Measurements from ENCODE around the gene CCL5.

GRCh38 chr17:35849469-35850348, 30.5 kb downstream of the CCL5 start:
- TF ChIP-seq CEBPB (IDR thresholded peaks at IDR 0.05; ENCODE audit: low read depth) = no peak
- no peak for TF ChIP-seq SP1 (IDR thresholded peaks at IDR 0.05; ENCODE audit: low read depth)
- no peak for TF ChIP-seq POLR2AphosphoS5 (IDR thresholded peaks at IDR 0.05; ENCODE audit: low read depth, low read length)
- no peak for TF ChIP-seq ZNF274 (IDR thresholded peaks at IDR 0.05; ENCODE audit: low read depth, low read length)
- TF ChIP-seq CTCF (IDR thresholded peaks at IDR 0.05 in 2 of 3, conservative IDR thresholded peaks at IDR 0.05 in 1 of 3; ENCODE audit: borderline replicate concordance in 1 of 3, insufficient read depth in 1 of 3, low read depth in 2 of 3, low read length in 2 of 3) = peak; percentile 41 to 91 (median 81); a peak in 5 of 6 replicates
- TF ChIP-seq ATF3 (IDR thresholded peaks at IDR 0.05) = no peak
- TF ChIP-seq ZBTB33 (IDR thresholded peaks at IDR 0.05; ENCODE audit: extremely low read depth, insufficient replicate concordance, low read length) = no peak

Measured in HCT116 (cell line).